ENCODE results near the gene NDE1.

Gene NDE1

GRCh38 chr16:15739950-15740349, 89.9 kb downstream of the NDE1 start:
- DNase-seq: no peak

DNA sequence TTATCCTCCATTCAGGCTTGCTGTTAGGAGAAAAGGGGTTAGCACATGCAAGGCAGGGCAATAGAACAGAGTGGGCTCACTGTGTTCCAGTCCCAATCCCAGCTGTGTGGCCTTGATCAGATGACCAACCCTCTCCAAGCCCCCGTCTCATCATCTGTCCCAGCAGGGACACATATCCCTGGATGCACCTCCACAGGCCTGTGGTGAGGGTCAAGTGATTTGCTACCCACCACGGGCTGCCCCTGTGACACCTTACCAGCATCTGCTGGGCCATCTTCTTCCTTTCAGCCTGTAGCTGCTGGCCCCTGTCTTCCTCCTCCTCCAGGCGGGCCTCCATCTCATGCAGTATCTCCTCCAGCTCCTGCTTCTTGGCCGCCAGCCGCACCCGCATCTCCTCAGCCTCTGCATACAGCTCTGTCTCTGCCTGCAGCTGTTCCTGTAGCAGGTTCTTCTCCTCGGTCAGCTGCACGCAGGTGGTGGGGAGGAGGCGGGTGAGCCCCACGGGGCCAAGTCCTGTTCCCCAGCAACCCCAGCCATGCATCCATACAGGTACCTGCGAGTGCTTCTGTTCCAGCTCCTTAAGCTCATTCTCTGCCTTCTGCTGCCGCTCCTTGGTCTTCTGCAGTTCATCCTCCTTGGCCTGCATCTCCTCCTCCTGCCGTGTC, 91.3 kb downstream of the NDE1 start:
- no peak for DNase-seq

GRCh38 chr16:15742716-15743115, 92.7 kb downstream of the NDE1 start:
- no peak for DNase-seq

GRCh38 chr16:15743657-15744056, 93.6 kb downstream of the NDE1 start:
- DNase-seq: no peak

DNA sequence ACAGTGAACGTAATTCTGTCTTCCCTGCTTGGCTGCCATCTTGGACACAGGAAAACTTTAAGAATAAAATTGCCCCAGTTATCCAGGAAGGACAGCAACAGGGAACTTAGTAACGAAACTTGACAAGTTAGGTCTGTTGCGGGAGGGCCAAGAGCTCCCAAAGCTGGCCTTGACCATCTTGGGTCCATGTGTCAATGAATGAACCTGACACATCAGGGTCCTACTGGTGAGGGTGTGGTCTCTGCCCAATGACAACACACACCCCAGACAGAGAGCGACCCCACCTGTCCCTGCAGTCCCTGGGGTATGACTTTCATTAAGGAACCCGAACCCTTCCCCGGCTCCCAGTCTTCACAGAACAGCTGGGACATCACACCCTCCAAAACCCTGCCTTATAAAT, 96.3 kb downstream of the NDE1 start:
- DNase-seq: no peak

DNA sequence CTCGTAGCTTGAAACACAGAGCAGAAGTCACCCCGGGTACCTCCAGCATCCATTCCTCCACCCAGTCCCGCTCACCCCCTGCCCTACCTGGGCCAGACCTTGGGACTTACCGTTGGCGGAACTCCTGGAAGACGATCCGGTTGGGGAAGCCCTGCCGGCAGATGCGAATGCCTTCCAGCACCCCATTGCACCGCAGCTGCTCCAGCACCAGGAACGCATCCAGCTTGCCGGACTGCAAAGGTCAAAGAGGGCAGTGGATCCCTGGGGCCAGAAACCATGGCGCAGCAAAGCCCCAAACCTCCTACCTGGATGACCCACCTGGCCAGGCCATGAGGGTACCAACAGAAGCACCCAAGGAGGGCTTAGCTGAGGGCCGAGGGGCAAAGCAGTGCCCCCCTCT, 97.9 kb downstream of the NDE1 start:
- DNase-seq: no peak

- no peak for DNase-seq
Measured at GRCh38 chr16:15748654-15749053, 98.6 kb downstream of the NDE1 start.

DNA sequence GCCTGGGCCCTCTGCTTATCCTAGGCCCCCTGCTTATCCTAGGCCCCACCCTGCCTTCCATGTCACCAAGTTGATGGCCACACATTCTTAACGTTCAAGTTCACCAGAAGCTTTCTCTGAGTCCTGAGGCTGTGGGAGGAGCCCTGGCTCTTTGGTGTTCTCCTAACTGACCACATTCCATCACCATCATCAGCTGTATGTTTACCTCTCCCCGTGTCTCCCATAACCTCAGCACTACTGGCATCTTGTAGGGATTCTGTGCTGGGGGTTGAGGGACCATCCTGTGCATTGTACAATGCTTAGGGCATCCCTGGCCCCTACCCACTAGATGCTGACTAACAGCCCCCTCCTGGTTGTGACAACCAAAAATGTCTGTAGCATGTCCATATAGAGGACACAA, 99.3 kb downstream of the NDE1 start:
- no peak for DNase-seq

DNA sequence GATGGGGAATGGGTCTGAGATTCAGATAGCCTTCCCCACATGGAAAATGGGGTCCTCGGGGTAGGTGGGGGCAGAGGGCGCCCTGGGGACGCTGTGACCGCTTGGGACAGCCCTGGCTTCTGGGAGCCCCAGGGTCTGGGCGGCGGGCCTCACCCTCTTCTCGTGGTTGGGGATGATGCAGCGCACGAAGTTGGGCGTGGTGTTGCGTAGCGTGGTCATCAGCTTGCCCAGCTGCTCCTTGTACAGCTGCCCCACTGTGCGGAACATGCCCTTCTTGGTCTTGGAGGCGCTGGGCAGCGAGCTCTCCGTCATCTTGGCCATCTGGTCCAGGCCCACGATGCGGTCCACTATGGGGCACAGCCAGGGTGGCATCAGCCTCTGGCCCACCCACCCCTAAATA, 99.9 kb downstream of the NDE1 start:
- DNase-seq: no peak

DNA sequence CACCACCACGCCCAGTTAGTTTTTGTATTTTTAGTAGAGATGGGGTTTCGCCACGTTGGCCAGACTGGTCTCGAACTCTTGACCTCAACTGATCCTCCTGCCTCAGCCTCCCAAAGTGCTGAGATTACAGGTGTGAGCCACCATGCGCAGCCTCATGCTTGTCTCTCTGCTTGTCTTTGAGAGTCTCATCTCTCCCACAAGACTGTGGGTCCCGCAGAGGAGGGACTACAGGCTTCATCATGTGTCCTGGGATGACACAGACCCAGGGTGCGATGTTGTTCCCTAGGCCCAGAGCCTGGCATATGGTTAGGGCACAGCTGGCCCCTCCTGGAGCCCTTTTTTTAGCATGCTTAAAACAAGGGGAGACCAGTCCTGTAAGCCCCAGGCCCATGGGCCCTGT, 101.9 kb downstream of the NDE1 start:
- no peak for DNase-seq

GRCh38 chr16:15752717-15753488, 102.9 kb downstream of the NDE1 start:
- no peak for DNase-seq

- DNase-seq: no peak
Measured at GRCh38 chr16:15754821-15755534, 104.9 kb downstream of the NDE1 start.

DNA sequence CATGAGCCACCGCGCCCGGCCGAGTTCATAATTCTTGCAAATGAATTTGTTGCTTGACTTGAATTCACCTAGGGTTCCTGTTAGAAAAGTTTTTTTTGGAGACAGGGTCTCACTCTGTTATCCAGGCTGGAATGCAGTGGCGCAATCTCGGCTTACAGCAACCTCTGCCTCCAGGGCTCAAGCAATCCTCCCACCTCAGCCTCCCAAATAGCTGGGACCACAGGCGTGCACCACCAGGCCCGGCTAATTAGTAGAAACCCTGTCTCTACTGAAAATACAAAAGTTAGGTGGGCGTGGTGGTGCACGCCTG, 107.0 kb downstream of the NDE1 start:
- DNase-seq: no peak

DNA sequence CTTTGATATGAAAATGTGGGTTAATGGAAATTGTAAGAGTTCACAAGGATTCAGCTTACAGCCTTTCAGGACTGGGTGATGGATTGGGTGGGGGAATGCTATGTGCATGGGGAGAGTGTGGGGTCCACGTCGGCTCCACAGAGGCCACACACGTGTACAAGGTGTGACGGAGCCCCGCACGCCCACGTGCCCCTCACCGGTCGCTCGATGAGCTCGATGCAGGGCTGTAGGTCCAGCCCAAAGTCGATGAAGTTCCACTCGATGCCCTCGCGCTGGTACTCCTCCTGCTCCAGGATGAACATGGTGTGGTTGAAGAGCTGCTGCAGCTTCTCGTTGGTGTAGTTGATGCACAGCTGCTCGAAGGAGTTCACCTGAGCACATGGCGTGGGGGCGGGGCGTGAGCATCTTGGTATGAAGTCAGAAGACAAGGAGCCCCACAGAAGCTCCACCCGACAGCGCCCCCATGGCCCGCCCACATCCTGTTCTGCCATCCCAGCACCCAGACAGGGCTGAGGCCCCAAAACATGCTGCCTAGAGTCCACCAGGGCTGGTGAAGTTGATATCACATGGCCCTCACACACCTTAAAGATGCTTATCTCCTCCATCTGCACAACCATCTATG, 107.7 kb downstream of the NDE1 start:
- peak; percentile 14 for DNase-seq

GRCh38 chr16:15759070-15759469, 109.0 kb downstream of the NDE1 start:
- DNase-seq: no peak

GRCh38 chr16:15760129-15760528, 110.1 kb downstream of the NDE1 start:
- DNase-seq: no peak

- no peak for DNase-seq
Measured at GRCh38 chr16:15764112-15764511, 114.1 kb downstream of the NDE1 start.

GRCh38 chr16:15765116-15765515, 115.1 kb downstream of the NDE1 start:
- no peak for DNase-seq

GRCh38 chr16:15765880-15766279, 115.8 kb downstream of the NDE1 start:
- DNase-seq: peak; percentile 65

DNA sequence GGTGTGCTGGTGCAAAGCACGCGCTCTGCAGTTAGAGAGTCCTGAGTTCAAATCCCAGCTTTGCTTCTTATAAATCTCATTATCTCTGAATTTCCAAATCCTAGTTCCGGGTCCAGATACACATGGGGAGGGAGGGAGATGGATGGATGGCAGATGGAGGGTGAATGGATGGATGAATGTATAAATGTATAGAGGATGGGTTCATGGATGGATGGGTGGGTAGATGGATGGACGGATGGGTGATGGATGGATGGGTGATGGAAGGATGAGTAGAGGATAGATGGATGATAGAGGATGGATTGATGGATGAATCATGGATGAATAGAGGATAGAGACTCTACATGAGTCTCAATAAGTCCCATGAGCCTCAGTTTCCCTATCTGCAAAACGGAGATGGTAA, 116.9 kb downstream of the NDE1 start:
- no peak for DNase-seq

- DNase-seq: no peak
Measured at GRCh38 chr16:15768201-15768600, 118.2 kb downstream of the NDE1 start.

DNA sequence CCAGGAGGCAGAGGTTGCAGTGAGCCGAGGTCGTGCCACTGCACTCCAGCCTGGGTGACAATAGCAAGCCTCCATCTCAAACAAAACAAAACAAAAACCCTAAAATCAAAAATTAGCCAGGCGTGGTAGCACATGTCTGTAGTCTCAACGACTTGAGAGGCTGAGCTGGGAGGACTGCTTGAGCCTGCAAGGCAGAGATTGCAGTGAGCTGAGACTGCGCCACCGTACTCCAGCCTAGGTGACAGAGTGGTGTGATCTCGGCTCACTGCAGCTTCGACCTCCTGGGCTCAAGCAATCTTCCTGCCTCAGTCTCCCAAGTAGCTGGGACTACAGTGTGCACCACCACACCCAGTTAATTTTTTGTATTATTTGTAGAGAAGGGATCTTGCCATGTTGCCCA, 119.2 kb downstream of the NDE1 start:
- DNase-seq: no peak

- no peak for DNase-seq
Measured at GRCh38 chr16:15770107-15770506, 120.1 kb downstream of the NDE1 start.

GRCh38 chr16:15770512-15770911, 120.5 kb downstream of the NDE1 start:
- DNase-seq: no peak
